ENCODE data around the gene TSPAN16. TPM values are rescaled to one million over a fixed set of nuclear protein-coding genes. Genes with fewer than 3 reads are reported as not detected.

The TSPAN16 gene
- total RNA-seq, 1 donor from 2014 or later: not detected

DNA sequence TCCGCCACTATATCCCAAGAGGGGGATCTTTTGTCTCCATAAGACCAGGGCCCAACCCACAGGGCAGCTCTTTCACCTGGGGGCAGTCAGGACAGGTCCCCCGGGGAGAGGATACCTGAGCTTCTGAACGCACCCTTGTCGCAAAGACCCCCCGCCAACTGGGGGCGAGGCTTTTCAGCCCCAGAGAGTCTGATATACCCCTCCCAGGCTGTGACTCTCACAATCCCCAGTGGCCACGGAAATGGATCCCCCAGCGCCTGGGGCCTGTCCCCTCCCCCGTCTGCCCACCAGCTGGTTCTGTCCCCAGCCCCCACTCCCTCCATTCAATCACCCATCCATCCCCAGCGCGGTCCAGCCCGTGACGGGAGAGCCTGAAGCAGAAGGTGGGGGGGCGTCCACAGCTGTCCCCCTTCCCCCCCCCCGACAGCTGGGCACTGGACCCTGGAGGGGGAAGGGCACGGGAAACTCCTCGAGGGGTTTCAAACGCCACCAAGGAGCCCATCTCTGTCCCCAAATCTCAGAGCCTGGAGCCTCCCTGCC is 34.5 kb upstream of the TSPAN16 start:
- Mint-ChIP-seq H3K4me3 (peak overlapping the region; percentile 15), H3K27ac (no peak overlapping the region), H3K4me1 (ENCODE audit: low read depth) (no peaks in the 10 kb centered on the region), H3K27me3 (ENCODE audit: insufficient read depth) (peaks cover 41% of the 10 kb centered on the region), H3K36me3 (ENCODE audit: low read depth) (no peaks in the 10 kb centered on the region), H3K9me3 (no peaks in the 10 kb centered on the region)
- intact Hi-C loops (cut with micrococcal nuclease): no loop called here
- no peak for DNase-seq (ENCODE audit: low spot score)

DNA sequence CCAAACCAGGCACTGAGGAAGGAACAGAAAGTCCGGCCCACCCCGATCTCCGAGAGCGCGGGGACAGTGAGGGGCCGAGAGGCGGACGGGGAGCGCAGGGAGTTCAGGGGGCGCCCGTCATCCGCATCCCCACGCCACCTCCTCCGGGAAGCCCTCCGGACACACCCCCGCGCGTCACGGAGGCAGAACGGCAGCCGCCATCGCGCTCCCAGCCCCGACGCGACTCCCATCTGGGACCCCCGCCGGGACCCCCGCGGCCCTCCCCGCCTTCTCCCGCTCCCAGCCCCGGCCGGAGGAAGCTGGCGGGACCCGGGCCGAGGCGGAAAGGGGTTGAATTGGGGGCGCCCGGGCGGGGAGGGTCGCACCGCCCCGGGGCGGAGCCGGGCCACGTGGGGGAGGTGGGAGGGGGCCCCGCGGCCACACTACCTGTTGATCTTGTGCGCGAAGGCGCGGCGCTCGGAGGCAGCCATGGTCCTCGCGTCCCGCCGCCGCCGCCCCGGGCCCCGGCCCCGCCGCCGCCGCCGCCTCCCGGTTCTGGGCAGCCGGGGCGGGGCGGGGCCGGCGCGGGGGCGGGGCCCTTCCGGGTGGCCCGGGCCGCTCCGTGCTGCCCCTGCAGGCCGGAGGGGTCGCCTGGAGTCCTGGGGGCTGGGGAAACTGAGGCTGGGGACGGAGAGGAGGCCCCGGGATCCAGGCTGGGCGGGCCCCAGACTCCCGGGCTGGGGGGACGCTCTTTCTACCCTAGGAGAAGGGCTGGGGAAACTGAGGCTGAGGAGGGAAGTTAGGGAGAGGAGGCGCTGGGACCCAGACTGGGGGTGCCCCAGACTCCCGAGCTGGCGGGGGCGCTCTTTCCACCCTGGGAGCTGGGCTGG is 33.8 kb upstream of the TSPAN16 start, which contains the start of gene DOCK6:
Gene DOCK6, minus strand, starts transcription at position 554 of the 869 bp plus-strand sequence. Its CDS starts 84 bp downstream, at position 470.
- no peaks in the 10 kb centered on the region for H3K4me1 Mint-ChIP-seq (ENCODE audit: low read depth)
- H3K4me3 Mint-ChIP-seq: peak within 1 kb of the TSS; percentile 75
- H3K9me3 Mint-ChIP-seq: no peaks in the 10 kb centered on the region
- no peak for DNase-seq (ENCODE audit: low spot score)
- intact Hi-C loops (cut with micrococcal nuclease): no loop called here
- no peak within 1 kb of the TSS for H3K27ac Mint-ChIP-seq
- no peaks in the 10 kb centered on the region for H3K36me3 Mint-ChIP-seq (ENCODE audit: low read depth)
- H3K27me3 Mint-ChIP-seq (ENCODE audit: insufficient read depth): peaks cover 47% of the 10 kb centered on the region

DNA sequence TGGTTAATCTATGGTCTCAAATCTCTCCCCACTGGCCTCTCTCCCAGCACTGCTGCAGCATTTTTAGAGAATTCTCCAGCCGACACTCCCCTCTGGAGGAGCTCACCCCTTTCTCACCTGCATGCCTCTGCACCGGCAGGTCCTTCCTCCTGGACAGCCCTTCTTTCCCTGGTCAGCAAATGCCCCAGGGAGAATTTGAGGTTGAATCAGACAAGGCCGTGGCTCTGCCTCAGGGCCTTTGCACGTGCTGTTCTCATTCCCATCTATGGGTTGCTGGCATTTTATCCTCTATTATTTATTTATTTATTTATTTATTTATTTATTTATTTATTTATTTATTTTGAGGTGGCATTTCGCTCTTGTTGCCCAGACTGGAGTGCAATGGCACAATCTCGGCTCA is 32.2 kb upstream of the TSPAN16 start:
- H3K27me3 Mint-ChIP-seq (ENCODE audit: insufficient read depth): peaks cover 55% of the 10 kb centered on the region
- no peaks in the 10 kb centered on the region for H3K9me3 Mint-ChIP-seq
- no peak for DNase-seq (ENCODE audit: low spot score)
- no peak overlapping the region for H3K4me3 Mint-ChIP-seq
- intact Hi-C loops (cut with micrococcal nuclease): no loop called here
- no peak overlapping the region for H3K27ac Mint-ChIP-seq
- H3K36me3 Mint-ChIP-seq (ENCODE audit: low read depth): no peaks in the 10 kb centered on the region
- H3K4me1 Mint-ChIP-seq (ENCODE audit: low read depth): no peaks in the 10 kb centered on the region

DNA sequence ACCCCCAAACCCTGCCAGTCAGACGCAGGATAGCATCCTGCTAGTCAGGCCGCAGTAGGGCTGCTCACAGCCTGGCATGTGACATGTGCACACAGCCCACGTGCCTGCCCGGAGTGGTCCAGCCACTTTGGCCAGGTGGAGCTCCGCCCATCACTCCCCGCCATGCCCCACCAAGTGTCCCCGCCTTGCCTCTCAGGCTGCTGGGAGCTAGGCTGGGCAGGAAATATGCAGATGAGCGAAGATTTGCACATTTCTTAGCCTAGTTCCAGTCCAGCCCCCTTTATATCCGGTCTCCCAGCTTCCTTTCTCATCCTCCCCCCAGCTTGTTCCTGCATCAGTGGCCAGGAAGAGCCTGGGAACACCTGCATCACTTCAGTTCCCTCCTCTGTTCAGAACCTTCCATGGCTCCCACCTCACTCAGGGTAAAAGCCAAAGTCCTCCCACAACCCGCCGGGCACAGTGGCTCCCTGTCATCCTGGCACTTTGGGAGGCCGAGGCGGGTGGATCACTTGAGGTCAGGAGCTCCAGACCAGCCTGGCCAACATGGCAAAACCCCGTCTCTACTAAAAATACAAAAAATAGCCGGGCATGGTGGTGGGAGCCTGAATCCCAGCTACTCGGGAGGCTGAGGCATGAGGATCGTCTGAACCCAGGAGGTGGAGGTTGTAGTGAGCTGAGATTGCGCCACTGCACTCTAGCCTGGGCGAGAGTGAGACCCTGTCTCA is 31.3 kb upstream of the TSPAN16 start:
- Mint-ChIP-seq H3K4me3 (no peak overlapping the region), H3K36me3 (ENCODE audit: low read depth) (no peaks in the 10 kb centered on the region), H3K9me3 (no peaks in the 10 kb centered on the region), H3K27ac (no peak overlapping the region), H3K4me1 (ENCODE audit: low read depth) (no peaks in the 10 kb centered on the region), H3K27me3 (ENCODE audit: insufficient read depth) (peaks cover 60% of the 10 kb centered on the region)
- intact Hi-C loops (cut with micrococcal nuclease): no loop called here
- DNase-seq (ENCODE audit: low spot score): no peak

DNA sequence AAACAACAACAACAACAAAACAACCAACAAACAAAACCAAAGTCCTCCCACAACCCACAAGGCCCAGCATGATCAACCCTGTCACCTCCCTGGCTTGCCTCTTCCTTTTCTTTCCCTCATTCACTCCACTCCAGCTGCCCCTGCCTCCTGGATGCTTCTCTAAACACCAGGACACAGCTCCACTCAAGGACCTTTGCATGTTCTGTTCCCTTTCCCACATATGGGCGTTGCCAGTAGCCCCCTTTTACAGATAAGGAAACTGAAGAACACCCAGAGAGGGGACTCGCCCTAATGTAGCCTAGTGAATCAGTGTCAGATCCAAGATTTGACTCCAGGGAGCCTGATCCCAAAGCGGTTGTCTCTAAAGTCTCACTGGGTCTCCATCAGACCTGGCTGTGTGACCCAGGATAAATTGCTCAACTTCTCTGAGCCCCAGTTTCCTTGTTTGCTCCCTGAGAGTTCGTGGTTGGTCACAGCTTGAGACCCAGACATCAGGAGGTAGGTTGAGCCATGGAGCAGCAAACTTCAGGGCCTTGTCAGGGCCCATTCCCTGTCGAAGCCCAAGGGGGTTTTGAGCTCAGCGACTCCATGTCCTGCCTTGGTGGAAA is 30.7 kb upstream of the TSPAN16 start:
- H3K36me3 Mint-ChIP-seq (ENCODE audit: low read depth): no peaks in the 10 kb centered on the region
- H3K4me1 Mint-ChIP-seq (ENCODE audit: low read depth): no peaks in the 10 kb centered on the region
- peaks cover 57% of the 10 kb centered on the region for H3K27me3 Mint-ChIP-seq (ENCODE audit: insufficient read depth)
- H3K4me3 Mint-ChIP-seq: no peak overlapping the region
- no peak for DNase-seq (ENCODE audit: low spot score)
- no peak overlapping the region for H3K27ac Mint-ChIP-seq
- intact Hi-C loops (cut with micrococcal nuclease): no loop called here
- no peaks in the 10 kb centered on the region for H3K9me3 Mint-ChIP-seq

DNA sequence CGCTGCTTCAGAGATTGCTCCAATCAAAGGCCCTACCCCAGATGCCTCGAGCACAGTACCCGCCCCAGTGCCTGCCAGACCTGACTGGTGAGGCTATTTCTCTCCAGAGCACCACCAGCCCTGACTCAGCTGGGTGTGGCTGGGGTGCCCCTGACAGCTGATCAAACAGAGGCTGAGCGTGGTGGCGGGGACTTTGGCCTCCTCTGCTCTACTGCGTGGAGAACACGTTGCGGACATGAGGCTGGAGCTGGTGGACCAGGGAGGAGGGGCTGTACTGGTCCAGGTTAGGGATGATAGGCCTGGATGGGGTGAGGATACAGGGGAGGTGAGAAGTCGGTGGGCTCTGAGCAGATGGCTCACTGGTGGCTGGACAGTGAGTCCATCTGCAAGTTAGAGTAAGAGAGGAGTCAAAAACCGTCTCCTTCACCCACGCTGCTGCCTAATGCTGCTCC is 30.1 kb upstream of the TSPAN16 start:
- Mint-ChIP-seq H3K9me3 (no peaks in the 10 kb centered on the region), H3K27me3 (ENCODE audit: insufficient read depth) (peaks cover 56% of the 10 kb centered on the region), H3K36me3 (ENCODE audit: low read depth) (no peaks in the 10 kb centered on the region), H3K27ac (no peak overlapping the region), H3K4me1 (ENCODE audit: low read depth) (no peaks in the 10 kb centered on the region), H3K4me3 (no peak overlapping the region)
- intact Hi-C loops (cut with micrococcal nuclease): no loop called here
- DNase-seq (ENCODE audit: low spot score): no peak

DNA sequence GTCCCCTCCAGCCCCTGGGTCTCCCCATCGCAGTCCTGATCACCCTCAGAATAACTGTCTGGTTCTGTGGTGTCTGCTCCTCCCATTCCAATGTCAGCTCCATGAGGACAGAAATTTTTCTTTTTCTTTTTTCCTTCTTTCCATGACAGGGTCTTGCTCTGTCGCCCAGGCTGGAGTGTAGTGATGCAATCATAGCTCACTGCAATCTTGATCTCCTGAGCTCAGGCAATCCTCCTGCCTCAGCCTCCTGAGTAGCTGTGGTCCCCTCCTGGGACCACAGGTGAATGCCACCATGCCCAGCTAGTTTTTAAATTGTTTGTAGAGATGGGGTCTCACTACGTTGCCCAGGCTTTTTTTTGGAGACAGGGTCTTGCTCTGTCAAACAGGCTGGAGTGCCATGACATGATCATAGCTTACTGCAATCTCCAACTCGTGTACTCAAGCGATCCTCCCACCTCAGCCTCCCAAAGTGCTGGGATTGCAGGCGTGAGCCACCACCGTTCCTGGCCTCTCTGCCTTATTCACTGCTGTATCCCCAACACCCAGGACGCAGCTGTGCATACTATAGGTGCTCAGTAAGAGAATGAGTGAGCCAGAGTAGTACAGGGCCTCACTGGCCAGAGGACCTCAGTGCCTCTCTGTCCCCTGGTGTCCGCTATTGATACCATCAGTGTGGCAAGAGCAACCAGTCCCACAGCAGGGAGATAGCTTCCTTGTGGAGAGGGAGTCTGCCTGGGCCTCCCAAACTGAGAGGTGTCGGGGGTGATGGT is 28.5 kb upstream of the TSPAN16 start:
- Mint-ChIP-seq H3K36me3 (ENCODE audit: low read depth) (no peaks in the 10 kb centered on the region), H3K4me1 (ENCODE audit: low read depth) (no peaks in the 10 kb centered on the region), H3K4me3 (no peak overlapping the region), H3K27ac (no peak overlapping the region), H3K27me3 (ENCODE audit: insufficient read depth) (peaks cover 50% of the 10 kb centered on the region), H3K9me3 (no peaks in the 10 kb centered on the region)
- DNase-seq (ENCODE audit: low spot score): no peak
- intact Hi-C loops (cut with micrococcal nuclease): no loop called here

DNA sequence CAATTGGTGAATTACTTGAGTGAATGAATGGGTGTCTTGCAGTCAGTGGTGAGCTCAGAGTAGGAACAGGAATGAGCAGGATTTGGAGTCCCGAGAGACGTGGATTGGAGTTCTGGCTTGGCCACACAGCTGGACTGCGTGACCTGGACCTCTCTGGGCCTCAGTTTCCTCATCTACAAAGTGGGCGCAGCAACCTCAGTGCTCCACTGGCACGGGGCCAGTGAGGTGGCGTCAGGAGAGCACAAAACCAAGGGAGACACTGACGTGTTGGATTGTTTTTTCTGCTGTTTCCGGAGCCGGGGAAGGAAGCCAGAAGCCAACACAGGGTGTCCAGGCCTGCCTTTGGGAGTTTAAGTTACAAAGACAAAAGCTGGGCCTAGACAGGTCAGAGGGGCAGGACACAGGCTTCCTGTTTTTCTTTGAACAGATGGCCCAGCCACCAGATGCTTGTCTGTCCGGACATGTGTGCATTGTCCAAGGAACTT is 27.1 kb upstream of the TSPAN16 start:
- Mint-ChIP-seq H3K27ac (no peak overlapping the region), H3K36me3 (ENCODE audit: low read depth) (no peaks in the 10 kb centered on the region), H3K27me3 (ENCODE audit: insufficient read depth) (peaks cover 51% of the 10 kb centered on the region), H3K4me3 (no peak overlapping the region), H3K9me3 (no peaks in the 10 kb centered on the region), H3K4me1 (ENCODE audit: low read depth) (no peaks in the 10 kb centered on the region)
- intact Hi-C loops (cut with micrococcal nuclease): no loop called here
- DNase-seq (ENCODE audit: low spot score): no peak

DNA sequence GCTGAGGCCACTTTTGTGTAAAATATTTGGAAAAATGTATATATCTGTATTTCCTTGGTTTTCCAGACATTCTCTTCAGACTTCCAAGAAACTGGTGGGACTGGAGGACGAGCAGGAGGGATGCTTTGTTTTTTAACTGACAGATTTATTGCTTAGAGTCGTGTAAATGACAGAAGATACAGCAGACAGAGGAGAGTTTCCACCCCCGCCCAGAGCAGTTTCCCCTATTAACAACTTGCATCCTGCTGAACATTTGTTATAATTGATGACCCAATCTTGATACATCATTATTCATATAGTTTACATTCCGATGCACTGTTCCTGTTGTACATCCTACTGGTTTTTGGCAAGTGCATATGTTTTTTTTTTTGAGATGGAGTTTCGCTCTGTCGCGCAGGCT is 26.6 kb upstream of the TSPAN16 start:
- Mint-ChIP-seq H3K4me1 (ENCODE audit: low read depth) (no peaks in the 10 kb centered on the region), H3K27ac (no peak overlapping the region), H3K4me3 (no peak overlapping the region), H3K36me3 (ENCODE audit: low read depth) (no peaks in the 10 kb centered on the region), H3K27me3 (ENCODE audit: insufficient read depth) (peaks cover 55% of the 10 kb centered on the region), H3K9me3 (no peaks in the 10 kb centered on the region)
- no peak for DNase-seq (ENCODE audit: low spot score)
- intact Hi-C loops (cut with micrococcal nuclease): no loop called here

DNA sequence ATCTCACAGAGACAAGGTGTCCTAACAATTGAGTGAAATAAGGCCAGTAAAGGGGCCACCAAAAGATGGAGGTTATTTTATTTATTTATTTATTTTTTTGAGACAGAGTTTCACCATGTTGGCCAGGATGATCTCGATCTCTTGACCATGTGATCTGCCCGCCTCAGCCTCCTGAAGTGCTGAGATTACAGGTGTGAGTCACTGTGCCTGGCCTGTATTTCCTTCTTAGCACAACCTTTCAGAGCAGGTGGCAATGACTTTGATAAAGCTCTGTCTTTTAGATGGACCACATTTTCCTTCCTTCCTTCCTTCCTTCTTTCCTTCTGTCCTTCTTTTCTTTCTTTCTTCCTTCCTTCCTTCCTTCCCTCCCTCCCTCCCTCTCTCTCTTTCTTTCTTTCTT is 22.7 kb upstream of the TSPAN16 start:
- intact Hi-C loops (cut with micrococcal nuclease): no loop called here
- no peaks in the 10 kb centered on the region for H3K36me3 Mint-ChIP-seq (ENCODE audit: low read depth)
- no peak overlapping the region for H3K4me3 Mint-ChIP-seq
- H3K27me3 Mint-ChIP-seq (ENCODE audit: insufficient read depth): peaks cover 50% of the 10 kb centered on the region
- DNase-seq (ENCODE audit: low spot score): no peak
- H3K9me3 Mint-ChIP-seq: no peaks in the 10 kb centered on the region
- no peak overlapping the region for H3K27ac Mint-ChIP-seq
- no peaks in the 10 kb centered on the region for H3K4me1 Mint-ChIP-seq (ENCODE audit: low read depth)

DNA sequence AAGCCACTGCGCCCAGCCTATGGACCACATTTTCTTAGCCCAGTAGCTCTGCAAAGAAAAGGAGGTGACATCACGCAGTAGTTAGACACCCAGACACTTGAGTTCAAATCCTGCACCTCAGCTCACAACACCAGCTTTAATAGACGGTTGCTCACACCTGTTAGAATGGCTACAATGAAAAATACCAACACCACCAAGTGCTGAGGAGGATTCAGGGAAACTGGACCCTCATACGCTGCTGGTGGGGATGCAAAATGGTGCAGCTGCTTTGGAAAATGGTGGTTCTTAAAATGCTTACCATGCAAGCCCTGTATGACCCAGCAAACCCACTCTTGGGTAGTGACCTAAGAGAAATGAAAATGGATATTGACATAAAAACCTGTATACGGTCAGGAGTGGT is 22.0 kb upstream of the TSPAN16 start:
- H3K4me1 Mint-ChIP-seq (ENCODE audit: low read depth): no peaks in the 10 kb centered on the region
- H3K36me3 Mint-ChIP-seq (ENCODE audit: low read depth): no peaks in the 10 kb centered on the region
- H3K27ac Mint-ChIP-seq: no peak overlapping the region
- DNase-seq (ENCODE audit: low spot score): no peak
- peaks cover 50% of the 10 kb centered on the region for H3K27me3 Mint-ChIP-seq (ENCODE audit: insufficient read depth)
- no peaks in the 10 kb centered on the region for H3K9me3 Mint-ChIP-seq
- no peak overlapping the region for H3K4me3 Mint-ChIP-seq
- intact Hi-C loops (cut with micrococcal nuclease): no loop called here

DNA sequence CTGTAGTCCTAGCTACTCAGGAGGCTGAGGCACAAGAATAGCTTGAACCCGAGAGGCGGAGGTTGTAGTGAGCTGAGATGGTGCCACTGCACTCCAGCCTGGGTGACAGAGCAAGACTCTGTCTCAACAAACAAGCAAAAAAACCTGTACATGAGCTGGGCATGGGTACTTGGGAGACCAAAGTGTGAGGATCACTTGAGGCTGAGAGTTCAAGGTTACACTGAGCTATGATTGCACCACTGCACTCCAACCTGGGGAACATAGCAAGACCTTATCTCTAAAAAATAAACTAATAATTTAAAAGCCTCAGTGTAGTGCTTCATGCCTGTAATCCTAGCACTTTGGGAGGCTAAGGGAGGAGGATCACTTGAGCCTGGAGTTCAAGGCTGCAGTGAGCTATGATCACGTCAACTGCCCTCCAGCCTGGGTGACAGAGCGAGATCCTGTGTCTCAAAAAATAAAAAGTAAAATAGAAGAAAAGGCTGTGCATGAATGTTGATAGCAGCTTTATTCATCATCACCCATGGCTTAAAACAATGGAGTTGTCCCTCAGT is 21.4 kb upstream of the TSPAN16 start:
- no peak overlapping the region for H3K4me3 Mint-ChIP-seq
- H3K36me3 Mint-ChIP-seq (ENCODE audit: low read depth): no peaks in the 10 kb centered on the region
- H3K9me3 Mint-ChIP-seq: no peaks in the 10 kb centered on the region
- H3K4me1 Mint-ChIP-seq (ENCODE audit: low read depth): peaks cover 5% of the 10 kb centered on the region
- DNase-seq (ENCODE audit: low spot score): no peak
- H3K27me3 Mint-ChIP-seq (ENCODE audit: insufficient read depth): peaks cover 49% of the 10 kb centered on the region
- no peak overlapping the region for H3K27ac Mint-ChIP-seq
- intact Hi-C loops (cut with micrococcal nuclease): no loop called here

Measured in activated T-helper 1 cell treated with anti-CD3 and anti-CD28 coated beads, Interleukin-12 subunit alpha, Interleukin-12 subunit beta, Interleukin-2, Interleukin-4 antibody, amounts not matched to agents 30 ng/mL and 10 ng/mL and 1 ng/mL, durations not matched to agents 14 hours and 24 hours and 36 hours (primary cell).